GM12865 (cell line): ENCODE results near the gene JARID2.
A peak's percentile ranks its signal among the peaks of the same experiment; 100 is the strongest.

ENCODE experiments used
- DNase-seq: peaks from one replicate; pipeline ENCODE4 v3.0.0; 2010; ENCODE audit warnings: low read depth
- H3K4me3 ChIP-seq: 2 replicates; pipeline ENCODE4 v1.5.1; 2011; ENCODE audit warnings: mild to moderate bottlenecking, low read depth, low read length, control low read depth
- CTCF ChIP-seq: IDR thresholded peaks from 2 replicates; pipeline ENCODE4 v1.5.1; 2011; ENCODE audit warnings: low read length, control low read depth, low read depth, inconsistent platforms; ENCODE audit not compliant: insufficient read depth; ENCODE audit errors: missing control alignments

JARID2 gene

GRCh38 chr6:15359335-15359862, 113.5 kb downstream of the JARID2 start:
- peak overlapping the region; percentile 41 for H3K4me3 ChIP-seq
- peak; percentile 80 for DNase-seq
- TF ChIP-seq CTCF: no peak

- no peak for DNase-seq
- no peak for TF ChIP-seq CTCF
- H3K4me3 ChIP-seq: peak overlapping the region; percentile 41; the same call in 1 of the 2 replicates
Observed at GRCh38 chr6:15360300-15360699, 114.4 kb downstream of the JARID2 start.

- H3K4me3 ChIP-seq: no peak overlapping the region
- DNase-seq: no peak
- TF ChIP-seq CTCF: no peak
Observed at GRCh38 chr6:15361197-15361596, 115.3 kb downstream of the JARID2 start.

- no peak overlapping the region for H3K4me3 ChIP-seq
- TF ChIP-seq CTCF: no peak
- no peak for DNase-seq
Observed at GRCh38 chr6:15362274-15363160, 116.6 kb downstream of the JARID2 start.

- no peak for DNase-seq
- TF ChIP-seq CTCF: no peak
- H3K4me3 ChIP-seq: no peak overlapping the region; the same call in 1 of the 2 replicates
Observed at GRCh38 chr6:15363164-15363522, 117.3 kb downstream of the JARID2 start.

GRCh38 chr6:15363523-15364400, 117.9 kb downstream of the JARID2 start:
- TF ChIP-seq CTCF: no peak
- no peak overlapping the region; the same call in 1 of the 2 replicates for H3K4me3 ChIP-seq
- DNase-seq: peak; percentile 65
